IMR-90 (cell line): ENCODE results near the gene HES7. TPM values are rescaled to one million over a fixed set of nuclear protein-coding genes. Genes with fewer than 3 reads are reported as not detected.

Experiments
- ATAC-seq: fragments of 200-7000 bp; cut with Tn5 transposase; 2 replicates; pipeline ENCODE4 v1.9.1; 2020; ENCODE audit warnings: low read depth, mild to moderate bottlenecking, moderate library complexity
- BruUV-seq: library from RNA; stranded (reverse); fragments of 400-500 nt; replicated peaks from 2 replicates; lab custom pipeline; 2021; lab: Mats Ljungman, UMichigan
- CTCF ChIA-PET: fragments of 300-600 bp; formaldehyde crosslinking; extraction: SDS; loops from one replicate; lab custom pipeline; 2021; ENCODE audit warnings: antibody characterized with exemption; lab: Yijun Ruan, JAX
- POLR2A ChIA-PET: fragments of 300-600 bp; sonication (Branson Sonifier 250); formaldehyde crosslinking; loops from one replicate; lab custom pipeline; 2022; ENCODE audit warnings: antibody characterized with exemption; ENCODE audit not compliant: unreplicated experiment; lab: Charles Lee
- DNase-seq: peaks from one replicate; pipeline ENCODE4 v3.0.0; 2013
- H2AFZ ChIP-seq: replicated peaks from 2 replicates; pipeline ENCODE3; 2013; ENCODE audit warnings: low read length, mild to moderate bottlenecking; ENCODE audit not compliant: poor library complexity
- H2AK5ac ChIP-seq: 2 replicates; pipeline ENCODE4 v1.6.1; 2013; ENCODE audit warnings: low read depth, low read length, inconsistent platforms
- H2AK9ac ChIP-seq: replicated peaks from 2 replicates; pipeline ENCODE3; 2013; ENCODE audit warnings: mild to moderate bottlenecking, low read depth, low read length, moderate library complexity; ENCODE audit not compliant: poor library complexity
- H2BK120ac ChIP-seq: 2 replicates; pipeline ENCODE4 v1.6.1; 2013; ENCODE audit warnings: low read depth, low read length, inconsistent platforms
- H2BK15ac ChIP-seq: 3 replicates; pipeline ENCODE4 v1.6.1; 2013; ENCODE audit warnings: low read depth, low read length, inconsistent platforms
- H2BK20ac ChIP-seq: 2 replicates; pipeline ENCODE4 v1.6.1; 2013; ENCODE audit warnings: low read depth, mild to moderate bottlenecking, inconsistent platforms, low read length, moderate library complexity
- H2BK5ac ChIP-seq: 2 replicates; pipeline ENCODE4 v1.6.1; 2013; ENCODE audit warnings: mild to moderate bottlenecking, low read depth, low read length, inconsistent platforms; ENCODE audit not compliant: poor library complexity, severe bottlenecking
- H3K14ac ChIP-seq: replicated peaks from 2 replicates; pipeline ENCODE4 v1.6.1; 2013; ENCODE audit warnings: low read depth, low read length, inconsistent platforms
- H3K18ac ChIP-seq: 2 replicates; pipeline ENCODE4 v1.6.1; 2013; ENCODE audit warnings: low read depth, low read length, control low read depth
- H3K23ac ChIP-seq: 2 replicates; pipeline ENCODE4 v1.6.1; 2013; ENCODE audit warnings: low read depth, low read length, inconsistent platforms
- H3K27ac ChIP-seq: 2 replicates; pipeline ENCODE4 v1.5.1; 2013; ENCODE audit warnings: mild to moderate bottlenecking, control low read depth, low read length; ENCODE audit not compliant: insufficient read depth
- H3K27me3 ChIP-seq: 2 replicates; pipeline ENCODE4 v1.6.1; 2013; ENCODE audit warnings: low read length; ENCODE audit not compliant: control insufficient read depth, insufficient read depth
- H3K36me3 ChIP-seq: 2 replicates; pipeline ENCODE4 v1.6.1; 2013; ENCODE audit warnings: low read length, mixed read lengths; ENCODE audit not compliant: control insufficient read depth, insufficient read depth
- H3K4ac ChIP-seq: 2 replicates; pipeline ENCODE4 v1.6.1; 2013; ENCODE audit warnings: low read depth, low read length, inconsistent platforms
- H3K4me1 ChIP-seq: 2 replicates; pipeline ENCODE4 v1.6.1; 2013; ENCODE audit warnings: low read length, mixed read lengths; ENCODE audit not compliant: control insufficient read depth, insufficient read depth
- H3K4me2 ChIP-seq: 2 replicates; pipeline ENCODE4 v1.6.1; 2013; ENCODE audit warnings: low read depth, mild to moderate bottlenecking, control low read depth, low read length, moderate library complexity
- H3K4me3 ChIP-seq: 2 replicates; pipeline ENCODE4 v1.5.1; 2013; ENCODE audit warnings: low read depth, mild to moderate bottlenecking, control low read depth, low read length, moderate library complexity; ENCODE audit not compliant: insufficient read depth
- H3K56ac ChIP-seq: 2 replicates; pipeline ENCODE4 v1.6.1; 2013; ENCODE audit warnings: low read length, inconsistent platforms; ENCODE audit not compliant: insufficient read depth; ENCODE audit errors: extremely low read depth
- H3K79me1 ChIP-seq, 2 experiments: 2 replicates each; pipeline ENCODE4 v1.6.1; 2013; ENCODE audit warnings: low read length in 2 of 2, inconsistent platforms in 1 of 2, low read depth in 1 of 2
- H3K9ac ChIP-seq: 2 replicates; pipeline ENCODE4 v1.6.1; 2013; ENCODE audit warnings: low read depth, low read length, control low read depth
- H3K9me1 ChIP-seq: 2 replicates; pipeline ENCODE4 v1.6.1; 2013; ENCODE audit warnings: low read length, inconsistent platforms; ENCODE audit not compliant: insufficient read depth
- H3K9me3 ChIP-seq: 2 replicates; pipeline ENCODE4 v1.6.1; 2013; ENCODE audit warnings: low read length; ENCODE audit not compliant: control insufficient read depth, insufficient read depth
- H4K20me1 ChIP-seq: 2 replicates; pipeline ENCODE4 v1.6.1; 2013; ENCODE audit warnings: low read length, inconsistent platforms; ENCODE audit not compliant: insufficient read depth
- H4K5ac ChIP-seq: 2 replicates; pipeline ENCODE4 v1.6.1; 2013; ENCODE audit warnings: mild to moderate bottlenecking, low read depth, low read length, control low read depth
- H4K8ac ChIP-seq, 2 experiments: 2 replicates each; pipeline ENCODE4 v1.6.1; 2013; ENCODE audit warnings: low read depth in 2 of 2, low read length in 2 of 2, control low read depth in 1 of 2, inconsistent platforms in 1 of 2
- H4K91ac ChIP-seq: 2 replicates; pipeline ENCODE4 v1.6.1; 2013; ENCODE audit warnings: low read depth, low read length, inconsistent platforms; ENCODE audit not compliant: insufficient read depth
- BHLHE40 ChIP-seq: fragments of 150-350 bp; IDR thresholded peaks from 2 replicates; pipeline ENCODE4 v1.6.1; 2016; ENCODE audit warnings: mild to moderate bottlenecking, low read depth, low read length
- CEBPB ChIP-seq: IDR thresholded peaks from 2 replicates; pipeline ENCODE4 v1.6.1; 2012; ENCODE audit warnings: low read depth, low read length, improper control_type of control experiment
- CHD1 ChIP-seq: IDR thresholded peaks from 2 replicates; pipeline ENCODE4 v1.6.1; 2012; ENCODE audit warnings: low read depth, low read length, improper control_type of control experiment
- CTCF ChIP-seq: conservative IDR thresholded peaks from 2 replicates; pipeline ENCODE4 v1.5.1; 2012; ENCODE audit warnings: mild to moderate bottlenecking, low read depth, low read length, improper control_type of control experiment
- ELK1 ChIP-seq: fragments of 150-350 bp; IDR thresholded peaks from 2 replicates; pipeline ENCODE4 v1.6.1; 2016; ENCODE audit warnings: low read depth, mild to moderate bottlenecking, low read length, moderate library complexity, borderline replicate concordance
- FOS ChIP-seq: fragments of 150-350 bp; IDR thresholded peaks from 2 replicates; pipeline ENCODE4 v1.6.1; 2016; ENCODE audit warnings: low read depth, low read length
- MAFK ChIP-seq: IDR thresholded peaks from 2 replicates; pipeline ENCODE4 v1.6.1; 2012; ENCODE audit warnings: low read depth, low read length, improper control_type of control experiment
- MXI1 ChIP-seq: IDR thresholded peaks from 2 replicates; pipeline ENCODE4 v1.6.1; 2012; ENCODE audit warnings: low read depth, mild to moderate bottlenecking, low read length, moderate library complexity, borderline replicate concordance
- POLR2A ChIP-seq: IDR thresholded peaks from 2 replicates; pipeline ENCODE4 v1.6.1; 2012; ENCODE audit warnings: mild to moderate bottlenecking, low read depth, low read length
- RAD21 ChIP-seq: IDR thresholded peaks from 2 replicates; pipeline ENCODE4 v1.6.1; 2012; ENCODE audit warnings: low read length, improper control_type of control experiment
- RCOR1 ChIP-seq: IDR thresholded peaks from 2 replicates; pipeline ENCODE4 v1.6.1; 2012; ENCODE audit warnings: mild to moderate bottlenecking, low read length, improper control_type of control experiment; ENCODE audit not compliant: insufficient replicate concordance
- USF2 ChIP-seq: fragments of 150-350 bp; IDR thresholded peaks from 2 replicates; pipeline ENCODE4 v1.6.1; 2017; ENCODE audit warnings: mild to moderate bottlenecking, antibody characterized with exemption, low read length, low read depth
- WGBS, 2 experiments: methylation state at CpG; one replicate each; pipeline versions ENCODE4 v1.1.5 to v1.1.7; 2013; ENCODE audit warnings: missing lambda C conversion rate in 2 of 2; ENCODE audit not compliant: insufficient read length in 1 of 2; ENCODE audit errors: extremely low coverage in 2 of 2; 5-methylcytosine and 5-hydroxymethylcytosine counted together
- dilution Hi-C: fragments of 300-500 bp; cut with HindIII; formaldehyde crosslinking; loops from one replicate; pipeline ENCODE4 v1.14.3; 2018; ENCODE audit warnings: low sequenced_read_pairs; ENCODE audit not compliant: unreplicated experiment
- in situ Hi-C: fragments of 300-500 bp; cut with MboI; formaldehyde crosslinking; loops from 3 replicates; pipeline ENCODE4 v1.14.3; 2019; ENCODE audit warnings: low sequenced_read_pairs, inconsistent platforms, mixed read lengths
- intact Hi-C: fragments of 100-400 bp; cut with micrococcal nuclease; formaldehyde crosslinking; loops from 2 replicates; pipeline ENCODE4 v1.10.0; 2022
- polyA plus RNA-seq, 3 experiments: library from polyadenylated mRNA; depleted of rRNA; stranded (reverse); fragments of >200 nt; gene quantifications; 2 replicates each; pipeline ENCODE4 v1.2.3, GENCODE V29; 2012; ENCODE audit warnings: low replicate concordance in 1 of 3
- total RNA-seq: library from RNA; depleted of rRNA; stranded (reverse); fragments of >200 nt; gene quantifications from 2 replicates; pipeline ENCODE4 v1.2.3, GENCODE V29; 2012

Gene HES7
- total and polyA plus RNA-seq, 2 of the 4 experiments (the other 2 are of a cell fraction), result 0.43 TPM; not detected in 1

GRCh38 chr17:8161289-8162232 is 37.7 kb upstream of the HES7 start:
- Histone ChIP-seq H3K9ac (peak overlapping the region; percentile 93), H3K4ac (peak overlapping the region; percentile 86), H3K27me3 (no peaks in the 10 kb centered on the region), H3K4me1 (peaks cover 28% of the 10 kb centered on the region), H3K9me1 (peaks cover 7% of the 10 kb centered on the region), H2AFZ (peak overlapping the region; percentile 97), H3K56ac (no peak overlapping the region; the same call in 1 of the 2 replicates), H3K23ac (peak overlapping the region; percentile 94), H2BK5ac (no peak overlapping the region), H4K8ac (peak overlapping the region in 1 of 2 experiments; percentile 93; a peak in 1 of 4 replicates), H3K18ac (no peak overlapping the region), H3K36me3 (peaks cover 15% of the 10 kb centered on the region), H2AK5ac (peak overlapping the region; percentile 98), H3K14ac (peak overlapping the region; percentile 87), H2AK9ac (peak overlapping the region; percentile 99), H2BK20ac (no peak overlapping the region), H2BK15ac (no peak overlapping the region), H3K27ac (peak overlapping the region; percentile 93), H4K5ac (0 out of 2 replicates have a peak overlapping the region, but pooled peaks have one; percentile 21), H3K79me1 (peaks cover 21 to 39% of the 10 kb centered on the region in 2 experiments), H3K4me2 (peak overlapping the region; percentile 95), H3K9me3 (no peaks in the 10 kb centered on the region), H4K20me1 (peaks cover 14% of the 10 kb centered on the region), H2BK120ac (no peak overlapping the region), H3K4me3 (peak overlapping the region; percentile 99), H4K91ac (no peak overlapping the region)
- WGBS, 2 experiments, result 50% methylated on average over 8 of the region's 19 CpGs; no CpG with 5 or more reads in 1 of the 2 experiments
- intact Hi-C loops, result no loop called here
- dilution Hi-C loops, result no loop called here
- ATAC-seq (no peak), DNase-seq (no peak)
- BruUV-seq, result no TSS peak
- CTCF ChIA-PET, result no interaction called here
- POLR2A ChIA-PET, result no interaction called here
- in situ Hi-C loops, result loop anchor here (25.0 kb wide), 1 partner anchor 924 kb away; the partner anchor contains the start of genes DVL2, GABARAP and PHF23
- no peak for TF ChIP-seq CEBPB
- TF ChIP-seq MXI1, result no peak
- no peak for TF ChIP-seq CTCF
- TF ChIP-seq FOS, result no peak
- TF ChIP-seq RAD21, result no peak
- no peak for TF ChIP-seq BHLHE40
- no peak for TF ChIP-seq MAFK
- no peak for TF ChIP-seq ELK1
- no peak; the same call in 1 of the 2 replicates for TF ChIP-seq CHD1
- no peak for TF ChIP-seq USF2
- no peak for TF ChIP-seq RCOR1
- TF ChIP-seq POLR2A, result no peak
